ENCODE data around the gene ADAMTS3. TPM values are rescaled to one million over a fixed set of nuclear protein-coding genes. Genes with fewer than 3 reads are reported as not detected.

The ADAMTS3 gene
- total RNA-seq, 2 experiments from 2014 or later = not detected

DNA sequence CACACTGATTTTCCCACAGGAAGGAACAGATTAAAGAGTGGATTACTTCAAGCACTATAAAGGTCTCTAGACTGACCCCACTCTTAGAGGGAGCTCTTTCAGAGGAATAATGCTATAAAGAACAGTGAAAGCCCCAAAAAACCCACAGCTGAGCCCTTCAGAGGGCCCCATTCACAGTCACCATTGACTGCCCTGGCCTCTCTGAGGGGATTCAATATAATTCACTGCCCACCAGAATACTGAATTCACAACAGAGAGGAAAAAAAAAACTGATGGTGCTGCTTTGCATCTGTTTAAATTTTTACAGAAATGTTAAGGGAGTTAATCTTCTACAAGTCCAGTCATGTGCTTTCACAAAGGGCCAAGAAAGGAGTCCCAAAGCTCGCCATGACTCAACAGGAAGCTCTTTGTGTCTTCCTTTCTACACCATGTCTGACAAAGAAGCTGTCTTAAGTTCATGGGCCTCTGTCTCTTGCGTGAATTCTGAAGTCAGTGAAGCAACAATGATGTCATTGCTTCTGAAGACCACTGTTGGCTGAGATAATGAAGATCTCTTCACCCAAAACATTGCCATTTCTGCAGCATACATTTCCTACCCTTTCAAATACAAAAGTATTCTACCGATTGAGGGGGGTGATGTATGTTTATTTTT lies 174.9 kb downstream of the ADAMTS3 start:
- POLR2A ChIA-PET = no interaction called here
- no peak overlapping the region for H3K4me3 Mint-ChIP-seq
- no peaks in the 10 kb centered on the region for H3K9me3 Mint-ChIP-seq
- no peaks in the 10 kb centered on the region for H3K27me3 Mint-ChIP-seq
- no peak for DNase-seq
- no peaks in the 10 kb centered on the region for H3K36me3 Mint-ChIP-seq (ENCODE audit: low read depth)
- H3K4me1 Mint-ChIP-seq = no peaks in the 10 kb centered on the region
- CTCF ChIA-PET = interaction anchor here (0.6 kb wide), 1 partner anchor 115 kb away, joined by 3 read pairs; no protein-coding TSS in a partner anchor
- no peak overlapping the region for H3K27ac Mint-ChIP-seq

DNA sequence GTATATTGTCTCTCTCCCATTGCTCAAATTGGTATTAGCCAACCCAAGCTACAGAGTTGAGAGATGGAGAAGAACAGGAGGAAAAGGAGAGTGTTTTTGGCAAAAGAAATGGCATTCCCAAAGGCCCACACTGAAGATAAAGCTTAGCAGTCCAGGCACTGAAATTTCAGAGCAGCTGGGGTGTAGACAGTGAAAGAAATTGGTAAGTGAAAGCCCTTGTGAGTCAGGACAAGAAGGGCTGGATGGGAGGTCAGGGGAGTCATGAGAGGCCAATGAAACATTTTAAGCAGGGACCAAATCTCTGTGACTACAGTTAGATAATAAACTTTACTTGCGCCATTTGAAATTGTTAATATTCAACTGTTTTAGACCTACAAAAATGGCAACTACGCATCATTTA lies 177.7 kb downstream of the ADAMTS3 start:
- no peak for DNase-seq
- no peaks in the 10 kb centered on the region for H3K27me3 Mint-ChIP-seq
- no peak overlapping the region for H3K4me3 Mint-ChIP-seq
- no peaks in the 10 kb centered on the region for H3K9me3 Mint-ChIP-seq
- no peaks in the 10 kb centered on the region for H3K36me3 Mint-ChIP-seq (ENCODE audit: low read depth)
- POLR2A ChIA-PET = no interaction called here
- H3K4me1 Mint-ChIP-seq = no peaks in the 10 kb centered on the region
- CTCF ChIA-PET = no interaction called here
- H3K27ac Mint-ChIP-seq = no peak overlapping the region

DNA sequence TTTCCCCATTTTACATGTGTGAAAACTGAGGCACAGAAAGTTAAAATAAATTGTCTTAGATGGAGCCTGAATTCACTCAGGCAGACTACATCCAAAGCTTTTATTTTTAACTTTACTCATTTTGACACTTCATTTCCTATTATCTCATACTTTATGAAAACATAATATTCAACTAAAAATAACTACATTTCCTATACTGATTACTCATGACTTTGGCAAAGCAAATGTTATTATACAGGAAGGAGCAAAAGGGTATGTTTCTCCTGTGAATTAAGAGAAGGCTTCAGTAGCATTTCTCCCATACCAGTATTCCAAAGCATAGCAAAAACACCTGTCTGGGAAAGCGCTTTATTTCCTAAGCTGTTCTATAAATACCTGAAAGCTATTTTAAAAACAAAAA lies 178.6 kb downstream of the ADAMTS3 start:
- Mint-ChIP-seq H3K4me3 (no peak overlapping the region), H3K9me3 (no peaks in the 10 kb centered on the region), H3K36me3 (ENCODE audit: low read depth) (no peaks in the 10 kb centered on the region), H3K27me3 (no peaks in the 10 kb centered on the region), H3K27ac (no peak overlapping the region), H3K4me1 (no peaks in the 10 kb centered on the region)
- ChIA-PET CTCF (no interaction called here), POLR2A (no interaction called here)
- no peak for DNase-seq

DNA sequence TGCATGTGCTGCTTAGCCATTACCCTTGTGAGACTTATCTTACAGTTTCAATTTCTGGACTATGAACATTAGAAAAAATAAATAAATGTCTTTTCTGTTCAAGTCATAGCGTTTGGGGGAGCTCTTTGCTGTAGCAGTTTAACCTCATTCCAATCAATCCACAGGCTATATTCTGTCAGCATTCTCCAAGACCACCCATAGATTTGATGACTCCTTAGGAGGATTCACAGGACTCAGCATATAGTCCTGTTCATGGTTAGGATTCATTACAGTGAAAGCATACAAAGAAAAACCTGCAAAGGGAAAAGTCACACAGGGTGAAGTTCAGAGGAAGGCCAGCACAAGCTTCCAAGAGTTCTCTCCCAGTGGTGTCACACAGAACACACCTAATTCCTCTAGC lies 180.5 kb downstream of the ADAMTS3 start:
- POLR2A ChIA-PET = no interaction called here
- no peaks in the 10 kb centered on the region for H3K27me3 Mint-ChIP-seq

DNA sequence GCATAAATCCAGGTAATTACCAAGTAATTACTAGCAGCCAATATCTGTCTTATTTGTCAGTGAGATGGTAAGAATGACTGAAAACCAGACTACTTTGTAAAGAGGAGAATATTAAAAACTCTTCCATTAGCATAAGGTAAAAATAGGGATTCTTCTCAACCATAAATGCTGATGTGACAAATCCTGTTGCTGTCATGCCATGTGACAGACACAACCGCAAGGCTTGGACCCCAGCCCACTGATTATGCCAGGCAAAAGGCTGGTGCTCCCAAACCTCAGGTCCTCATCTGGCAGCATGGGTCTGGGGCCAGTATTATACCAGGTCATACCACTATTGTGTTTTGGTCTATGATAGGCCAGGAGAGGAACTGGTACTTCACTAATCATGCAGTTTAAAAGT lies 181.1 kb downstream of the ADAMTS3 start:
- DNase-seq = no peak
- ChIA-PET CTCF (no interaction called here), POLR2A (no interaction called here)
- Mint-ChIP-seq H3K36me3 (ENCODE audit: low read depth) (no peaks in the 10 kb centered on the region), H3K9me3 (no peaks in the 10 kb centered on the region), H3K4me3 (no peak overlapping the region), H3K27me3 (no peaks in the 10 kb centered on the region), H3K4me1 (no peaks in the 10 kb centered on the region), H3K27ac (no peak overlapping the region)

More for the DNA sequence above, 180.5 kb downstream of the ADAMTS3 start:
- Mint-ChIP-seq H3K36me3 (ENCODE audit: low read depth) (no peaks in the 10 kb centered on the region), H3K9me3 (no peaks in the 10 kb centered on the region), H3K27ac (no peak overlapping the region), H3K4me3 (no peak overlapping the region), H3K4me1 (no peaks in the 10 kb centered on the region)
- no peak for DNase-seq
- CTCF ChIA-PET = no interaction called here

DNA sequence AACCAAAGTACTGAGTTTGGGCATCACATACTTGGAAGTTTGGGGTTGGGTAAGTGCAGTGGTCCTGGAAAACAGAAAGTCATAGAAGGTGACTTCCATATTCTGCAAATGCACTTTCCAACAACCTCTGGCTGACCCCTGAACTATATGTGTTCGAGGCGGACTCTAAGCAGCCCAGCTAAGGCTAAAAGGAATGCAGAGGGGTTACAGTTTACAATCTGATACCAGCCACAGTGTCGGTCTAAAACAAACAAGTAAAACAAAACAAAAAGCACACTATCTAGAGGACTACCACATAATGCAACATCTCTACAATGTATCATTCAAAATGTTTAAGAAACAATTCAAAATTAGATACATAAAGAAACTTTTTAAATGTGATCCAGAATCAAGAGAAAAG lies 185.6 kb downstream of the ADAMTS3 start:
- no peaks in the 10 kb centered on the region for H3K9me3 Mint-ChIP-seq
- H3K36me3 Mint-ChIP-seq (ENCODE audit: low read depth) = no peaks in the 10 kb centered on the region
- H3K27ac Mint-ChIP-seq = no peak overlapping the region
- no peak for DNase-seq
- CTCF ChIA-PET = no interaction called here
- H3K27me3 Mint-ChIP-seq = no peaks in the 10 kb centered on the region
- H3K4me1 Mint-ChIP-seq = no peaks in the 10 kb centered on the region
- POLR2A ChIA-PET = no interaction called here
- no peak overlapping the region for H3K4me3 Mint-ChIP-seq

DNA sequence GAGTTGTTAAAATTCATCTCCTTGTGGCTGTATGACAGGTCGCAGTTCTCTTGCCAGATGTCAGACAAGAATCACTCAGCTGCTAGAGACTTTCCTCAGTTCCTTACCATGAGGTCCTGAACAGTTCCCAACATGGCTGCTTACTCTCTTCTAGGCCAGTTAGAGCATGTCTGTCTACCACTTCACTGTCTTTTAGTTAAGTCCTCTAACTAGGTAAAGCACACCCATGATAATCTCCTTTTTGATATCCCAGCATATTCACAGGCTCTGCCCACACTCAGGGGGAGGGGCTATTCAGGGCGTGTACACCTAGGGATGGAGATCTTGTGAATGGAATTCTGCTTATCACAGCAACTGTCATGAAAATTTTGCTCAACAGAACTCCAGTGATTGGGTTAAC lies 190.1 kb downstream of the ADAMTS3 start:
- Mint-ChIP-seq H3K9me3 (no peaks in the 10 kb centered on the region), H3K4me1 (no peaks in the 10 kb centered on the region), H3K36me3 (ENCODE audit: low read depth) (no peaks in the 10 kb centered on the region), H3K27me3 (no peaks in the 10 kb centered on the region), H3K27ac (no peak overlapping the region), H3K4me3 (no peak overlapping the region)
- ChIA-PET POLR2A (no interaction called here), CTCF (no interaction called here)
- no peak for DNase-seq

DNA sequence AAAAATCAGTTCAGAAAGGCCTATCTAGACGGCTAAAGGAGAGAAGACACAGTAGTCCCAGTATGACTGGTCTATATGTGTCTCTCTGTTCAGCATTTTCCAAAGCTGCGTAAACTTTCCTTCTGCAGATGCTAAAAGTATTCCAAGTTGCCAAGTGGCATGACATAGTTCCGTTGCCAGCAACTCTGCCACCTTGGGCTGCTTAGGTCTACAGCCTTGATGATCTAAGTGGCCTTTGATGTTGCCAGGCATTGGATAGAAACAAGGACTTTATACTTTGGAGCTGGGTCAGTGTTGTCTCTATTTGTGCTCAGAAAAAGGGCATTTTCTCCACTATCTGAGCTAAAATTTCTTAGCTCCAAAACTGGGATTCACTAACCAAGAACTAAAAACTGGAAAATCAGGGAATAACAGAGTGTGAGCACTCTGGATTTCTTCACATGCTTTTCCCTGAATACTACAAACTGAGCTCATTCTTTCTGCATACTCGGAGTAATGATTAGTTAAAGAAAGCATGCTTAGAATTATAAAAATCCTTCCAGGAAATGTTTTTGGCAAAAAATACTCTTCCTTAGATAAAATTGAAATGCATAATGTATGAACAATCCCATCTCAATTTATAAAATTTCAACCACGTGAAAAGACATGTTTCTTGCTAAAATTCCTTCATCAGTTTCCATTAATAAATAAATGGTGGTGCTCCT lies 191.4 kb downstream of the ADAMTS3 start:
- ChIA-PET POLR2A (no interaction called here), CTCF (interaction anchor here (0.6 kb wide), 1 partner anchor 1720 kb away, joined by 3 read pairs; no protein-coding TSS in a partner anchor)
- Mint-ChIP-seq H3K9me3 (no peaks in the 10 kb centered on the region), H3K27me3 (no peaks in the 10 kb centered on the region), H3K36me3 (ENCODE audit: low read depth) (no peaks in the 10 kb centered on the region), H3K27ac (no peak overlapping the region), H3K4me3 (no peak overlapping the region), H3K4me1 (no peaks in the 10 kb centered on the region)
- no peak for DNase-seq

DNA sequence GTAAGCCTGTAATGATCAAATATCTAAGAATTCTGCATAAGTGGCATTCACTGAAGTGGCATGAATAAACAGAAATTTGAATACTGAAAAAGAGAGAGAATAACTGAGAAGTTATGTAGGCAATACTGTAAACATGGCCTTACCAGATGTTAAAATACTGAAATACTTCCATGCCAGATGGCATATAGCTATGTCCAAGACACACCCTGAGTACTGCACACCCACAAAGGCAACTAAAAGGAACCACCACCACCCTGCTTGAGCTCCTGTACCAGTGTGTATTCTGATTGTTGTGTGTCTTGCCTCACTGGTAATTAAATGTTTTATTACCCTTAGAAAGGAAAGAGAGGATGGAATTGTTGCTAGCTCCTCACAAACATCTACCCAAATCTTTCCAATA lies 192.1 kb downstream of the ADAMTS3 start:
- no peak overlapping the region for H3K4me3 Mint-ChIP-seq

DNA sequence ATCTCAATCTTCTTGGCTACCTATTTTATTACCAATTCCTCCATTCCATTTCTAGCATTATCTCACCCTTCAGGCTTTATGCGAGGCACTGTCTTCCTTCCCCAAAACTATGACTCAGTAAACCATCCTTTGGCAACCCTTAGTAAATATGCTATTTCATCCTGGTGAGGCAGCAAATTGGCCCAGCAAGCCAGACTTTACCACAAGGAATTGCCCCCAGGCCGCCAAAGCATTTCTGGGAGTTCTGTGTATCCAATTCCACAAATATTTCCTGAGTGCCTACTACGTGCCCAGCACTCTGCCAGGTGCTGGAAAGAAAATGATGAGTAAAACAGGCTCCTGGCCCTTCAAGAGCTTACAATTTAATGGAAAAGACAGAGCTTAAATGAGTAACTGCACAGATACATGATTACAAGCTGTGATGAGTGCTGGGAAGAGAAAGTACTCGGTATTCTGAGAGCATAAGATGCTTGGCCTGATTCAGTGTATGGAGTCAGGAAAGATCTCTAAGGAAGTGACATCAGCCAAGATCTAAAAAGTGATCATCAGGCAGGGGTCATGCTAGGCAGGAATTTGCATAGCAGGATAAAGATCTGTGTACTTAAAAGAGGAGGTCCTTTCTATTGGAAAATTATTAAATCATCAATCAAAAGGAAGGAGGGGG lies 193.8 kb downstream of the ADAMTS3 start:
- no peak overlapping the region for H3K27ac Mint-ChIP-seq
- H3K4me1 Mint-ChIP-seq = no peaks in the 10 kb centered on the region
- no peak overlapping the region for H3K4me3 Mint-ChIP-seq
- no peaks in the 10 kb centered on the region for H3K27me3 Mint-ChIP-seq
- DNase-seq = no peak
- POLR2A ChIA-PET = no interaction called here
- no peaks in the 10 kb centered on the region for H3K36me3 Mint-ChIP-seq (ENCODE audit: low read depth)
- CTCF ChIA-PET = no interaction called here
- H3K9me3 Mint-ChIP-seq = no peaks in the 10 kb centered on the region

More for the DNA sequence above, 192.1 kb downstream of the ADAMTS3 start:
- H3K27ac Mint-ChIP-seq = no peak overlapping the region
- no peaks in the 10 kb centered on the region for H3K27me3 Mint-ChIP-seq
- H3K9me3 Mint-ChIP-seq = no peaks in the 10 kb centered on the region
- CTCF ChIA-PET = no interaction called here
- no peaks in the 10 kb centered on the region for H3K36me3 Mint-ChIP-seq (ENCODE audit: low read depth)
- POLR2A ChIA-PET = no interaction called here
- H3K4me1 Mint-ChIP-seq = no peaks in the 10 kb centered on the region
- DNase-seq = no peak

DNA sequence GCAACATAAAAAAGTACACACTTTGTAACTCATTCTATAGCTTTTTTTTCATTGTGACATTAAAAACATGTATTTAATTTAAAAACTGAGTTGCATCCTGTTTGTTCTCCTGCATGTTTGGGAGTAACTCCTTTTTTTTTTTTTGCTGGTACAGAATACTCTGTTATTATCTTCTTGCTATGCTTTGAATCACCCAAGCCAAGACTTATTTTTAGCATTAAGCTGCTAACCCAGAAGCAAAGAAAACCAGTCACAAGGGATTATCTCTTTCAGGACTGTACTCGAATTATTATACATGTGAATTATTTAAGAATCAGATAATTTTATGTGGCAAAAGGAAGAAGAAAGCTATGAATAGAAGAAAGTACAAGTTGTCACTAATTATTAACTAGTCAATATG lies 194.9 kb downstream of the ADAMTS3 start:
- no peaks in the 10 kb centered on the region for H3K27me3 Mint-ChIP-seq
- H3K4me1 Mint-ChIP-seq = no peaks in the 10 kb centered on the region
- ChIA-PET CTCF (no interaction called here), POLR2A (no interaction called here)
- H3K4me3 Mint-ChIP-seq = no peak overlapping the region
- DNase-seq = no peak
- H3K36me3 Mint-ChIP-seq (ENCODE audit: low read depth) = no peaks in the 10 kb centered on the region
- no peaks in the 10 kb centered on the region for H3K9me3 Mint-ChIP-seq
- no peak overlapping the region for H3K27ac Mint-ChIP-seq

DNA sequence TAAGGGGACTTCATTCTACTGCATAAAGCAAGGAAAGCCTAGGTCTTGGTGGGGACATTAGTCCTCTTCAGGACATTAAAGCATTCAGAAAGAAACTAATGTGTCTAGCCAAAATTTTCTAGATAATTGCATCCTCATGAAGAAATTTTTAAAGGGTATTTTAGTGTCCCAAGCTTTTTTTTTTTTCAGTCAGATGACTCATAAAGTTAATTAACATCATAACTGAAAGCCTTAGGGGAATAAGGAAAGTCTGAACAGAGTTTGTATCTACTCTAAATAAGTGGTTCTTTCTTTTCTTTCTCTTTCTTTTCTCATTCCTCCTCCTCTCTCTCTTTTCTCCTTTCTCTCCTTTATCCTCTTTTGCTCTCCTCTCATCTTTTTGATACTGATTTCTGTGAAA lies 202.4 kb downstream of the ADAMTS3 start:
- ChIA-PET CTCF (interaction anchor here (0.8 kb wide), 1 partner anchor 338 kb away, joined by 6 read pairs; no protein-coding TSS in a partner anchor), POLR2A (no interaction called here)
- Mint-ChIP-seq H3K4me1 (no peaks in the 10 kb centered on the region), H3K36me3 (ENCODE audit: low read depth) (no peaks in the 10 kb centered on the region), H3K27ac (no peak overlapping the region), H3K9me3 (no peaks in the 10 kb centered on the region), H3K4me3 (no peak overlapping the region), H3K27me3 (no peaks in the 10 kb centered on the region)
- no peak for DNase-seq

DNA sequence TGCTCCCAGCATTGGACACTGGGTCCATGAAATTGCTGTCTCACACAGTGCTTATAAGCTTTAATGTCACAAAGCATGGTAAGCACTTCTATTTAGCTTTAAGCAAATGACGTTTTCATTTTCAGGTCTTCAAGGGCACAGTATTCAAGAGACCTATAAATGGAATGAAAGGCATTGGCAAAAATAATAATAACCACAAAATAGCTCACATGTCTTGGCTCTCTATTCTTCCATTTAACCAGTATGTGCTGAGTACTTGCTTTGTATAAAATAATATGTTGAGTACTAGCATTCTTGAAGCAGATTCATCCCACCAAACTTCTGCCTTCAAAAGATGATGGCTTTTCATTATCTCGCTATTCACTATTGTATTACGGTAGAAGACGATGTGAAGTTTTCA lies 203.0 kb downstream of the ADAMTS3 start:
- no peaks in the 10 kb centered on the region for H3K9me3 Mint-ChIP-seq
- H3K27ac Mint-ChIP-seq = no peak overlapping the region
- no peaks in the 10 kb centered on the region for H3K36me3 Mint-ChIP-seq (ENCODE audit: low read depth)
- H3K27me3 Mint-ChIP-seq = no peaks in the 10 kb centered on the region
- H3K4me3 Mint-ChIP-seq = no peak overlapping the region
- no peaks in the 10 kb centered on the region for H3K4me1 Mint-ChIP-seq
- no peak for DNase-seq
- ChIA-PET CTCF (interaction anchor here (0.8 kb wide), 1 partner anchor 339 kb away, joined by 6 read pairs; no protein-coding TSS in a partner anchor), POLR2A (no interaction called here)

All from activated CD4-positive, alpha-beta T cell treated with anti-CD3 and anti-CD28 coated beads, Interleukin-2, amount 10 ng/mL, durations not matched to agents 7 days and 5 days (primary cell).